HG02763 (cell line): ENCODE results near the gene SIAH3.

Source experiments
- ATAC-seq: cut with Tn5 transposase; IDR thresholded peaks from one replicate; pipeline ENCODE4 v1.9.1; 2021; ENCODE audit warnings: mild to moderate bottlenecking, moderate library complexity; ENCODE audit not compliant: unreplicated experiment

SIAH3 gene

DNA sequence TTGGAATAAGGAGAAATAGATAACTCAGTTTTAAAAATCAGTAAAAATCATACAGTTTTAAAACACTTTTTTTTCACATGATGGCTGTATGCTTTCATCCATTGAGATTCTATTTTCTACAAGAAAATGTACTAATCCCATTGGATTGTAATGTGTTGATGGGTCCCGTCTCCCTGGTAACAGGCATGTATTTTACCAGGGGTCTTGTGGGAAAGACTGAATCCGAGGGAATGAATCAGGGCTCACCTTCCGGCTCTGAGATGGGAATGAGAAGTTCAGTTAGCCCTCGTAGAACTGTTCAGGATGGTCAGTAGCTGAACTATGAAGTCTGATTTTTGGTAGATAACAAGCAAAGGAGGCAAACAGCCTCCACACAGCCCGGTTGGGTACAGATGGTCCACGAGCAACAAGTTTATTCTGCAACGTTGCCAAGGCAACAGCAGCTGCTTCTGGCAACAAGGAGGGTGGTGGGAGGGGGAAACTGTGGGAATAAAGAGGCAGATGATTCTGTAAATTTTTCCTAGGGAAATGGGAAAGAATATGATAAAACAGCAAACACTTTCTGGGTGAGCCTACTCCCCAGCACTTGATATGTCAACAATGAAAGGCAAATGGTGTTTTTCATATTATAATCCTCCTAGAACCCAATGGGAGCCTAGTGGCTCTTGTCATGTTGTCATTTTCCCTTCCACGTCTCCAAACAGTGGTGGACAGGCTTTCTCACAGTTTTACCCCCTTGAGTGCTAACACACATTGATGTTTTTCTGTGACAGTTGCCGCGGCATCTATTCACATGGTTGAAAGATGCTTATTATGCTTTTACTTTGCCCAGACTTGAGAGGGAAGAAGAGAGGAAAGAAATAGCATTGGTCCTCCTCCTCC, 12.4 kb upstream of the SIAH3 start:
- no peak for ATAC-seq

DNA sequence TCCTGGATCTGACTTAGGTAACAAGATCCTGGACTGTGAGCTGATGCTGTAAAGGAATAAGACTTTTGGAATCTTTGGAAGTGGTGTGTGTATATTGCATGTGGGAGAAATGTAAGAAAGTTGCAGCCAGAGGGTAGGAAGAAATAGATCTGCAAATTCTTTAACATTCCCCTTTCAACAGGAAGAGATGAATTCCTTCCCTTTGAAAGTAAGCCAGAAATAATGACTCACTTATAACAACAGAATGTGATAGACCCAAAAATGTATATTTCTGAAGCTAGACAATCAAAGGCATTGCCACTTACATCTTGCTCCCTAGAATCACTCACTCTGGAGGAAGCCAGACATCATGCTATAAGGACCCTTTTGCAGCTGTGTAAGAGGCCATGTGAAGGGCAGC, 9.8 kb upstream of the SIAH3 start:
- no peak for ATAC-seq

DNA sequence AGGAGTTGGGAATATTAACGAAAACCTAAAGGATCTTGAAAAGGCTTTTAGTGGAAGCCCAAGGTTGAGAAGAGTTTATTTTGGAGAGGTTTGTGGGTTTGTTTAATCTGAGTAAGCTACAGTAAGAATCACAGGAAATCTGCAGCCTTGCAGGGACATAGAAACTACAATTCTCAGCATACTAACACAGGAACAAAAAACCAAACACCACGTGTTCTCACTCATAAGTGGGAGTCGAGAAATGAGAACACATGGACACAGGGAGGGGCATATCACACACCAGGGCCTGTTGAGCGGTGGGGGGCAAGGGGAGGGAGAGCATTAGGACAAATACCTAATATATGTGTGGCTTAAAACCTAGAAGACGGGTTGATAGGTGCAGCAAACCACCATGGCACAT, 8.7 kb upstream of the SIAH3 start:
- no peak for ATAC-seq

DNA sequence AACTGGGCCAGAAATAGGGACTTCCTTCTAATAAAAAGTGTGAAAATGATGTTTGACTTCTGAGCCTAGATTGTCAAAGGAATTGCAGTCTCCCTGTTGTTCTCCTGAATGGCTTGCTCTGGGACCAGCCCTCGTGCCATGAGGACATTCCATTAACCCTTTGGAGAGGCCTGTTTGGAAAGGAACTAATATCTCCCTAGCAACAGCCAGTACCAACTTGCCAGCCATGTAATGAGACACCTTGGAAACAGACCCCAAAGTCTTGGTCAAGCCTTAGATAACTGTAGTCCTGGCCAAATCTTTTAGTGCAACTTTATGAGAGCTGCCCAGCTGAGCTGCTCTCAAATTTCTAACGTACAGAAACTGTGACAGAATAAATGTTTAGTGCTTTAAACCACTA, 8.2 kb upstream of the SIAH3 start:
- ATAC-seq: no peak

DNA sequence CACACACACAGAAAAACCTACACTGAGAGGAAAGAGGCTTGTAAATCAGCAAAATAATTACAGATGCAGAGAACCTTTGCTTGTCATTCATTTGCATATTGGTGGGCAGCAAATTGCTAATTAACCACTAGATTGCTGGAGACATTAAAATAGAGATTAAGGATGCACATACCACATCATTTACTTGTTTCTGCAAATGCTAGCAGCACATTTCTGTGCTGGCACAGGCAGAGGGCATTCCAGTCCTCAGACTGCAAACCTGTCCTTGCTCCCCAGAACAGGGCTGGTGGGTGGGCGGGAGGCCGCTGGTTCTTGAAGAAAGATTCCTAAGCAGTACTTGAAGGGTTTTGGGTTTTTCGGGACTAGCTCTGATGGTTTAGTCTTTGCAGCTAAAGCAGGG, 941 bp upstream of the SIAH3 start:
- no peak for ATAC-seq

DNA sequence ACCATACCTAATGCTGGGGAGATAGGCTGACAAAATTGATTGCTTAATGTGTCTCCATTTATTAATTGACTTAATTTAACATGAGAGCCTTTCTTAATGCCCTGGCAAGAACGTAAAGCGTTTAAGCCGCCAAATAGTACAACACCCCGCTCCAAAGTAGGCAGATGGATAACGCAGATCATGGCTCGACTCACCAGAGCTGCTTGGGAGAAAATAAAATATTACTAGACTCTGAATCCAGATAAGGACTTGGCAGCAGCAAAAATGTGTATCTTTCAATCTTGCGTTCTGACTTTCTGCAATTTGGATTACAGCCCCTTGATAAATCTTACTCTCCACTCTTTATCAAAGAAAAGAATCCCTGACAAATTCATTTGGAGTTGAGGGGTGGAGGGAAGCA, 403 bp upstream of the SIAH3 start:
- ATAC-seq: no peak

DNA sequence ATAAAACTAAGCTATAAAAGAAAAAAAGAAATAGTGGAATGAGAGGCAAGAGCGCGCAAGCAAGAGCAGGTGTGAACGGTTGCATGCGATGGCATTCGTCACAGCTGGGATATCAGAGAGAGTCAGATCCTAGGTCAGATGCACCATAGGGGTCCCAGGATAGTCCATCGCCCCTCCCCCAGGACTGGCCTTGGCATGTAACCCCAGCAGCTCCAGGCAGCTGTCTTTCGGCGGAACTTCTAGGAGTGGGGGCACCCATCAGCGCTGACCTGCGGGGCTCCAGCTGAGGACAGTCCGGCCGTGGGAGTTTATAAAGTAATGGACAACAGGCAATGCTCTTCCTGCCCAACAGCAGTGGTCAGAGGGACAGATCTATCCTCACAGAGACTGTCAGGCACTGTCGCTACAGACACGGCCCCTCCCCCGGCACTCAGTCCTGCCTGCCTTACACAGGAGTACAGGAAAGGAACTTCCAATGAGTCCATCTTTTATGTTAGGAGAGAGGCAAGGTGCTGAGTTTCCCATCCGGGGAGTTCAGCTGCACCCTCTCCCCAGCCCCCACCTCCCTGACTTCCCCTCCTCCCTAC, 1.4 kb downstream of the SIAH3 start:
- no peak for ATAC-seq

DNA sequence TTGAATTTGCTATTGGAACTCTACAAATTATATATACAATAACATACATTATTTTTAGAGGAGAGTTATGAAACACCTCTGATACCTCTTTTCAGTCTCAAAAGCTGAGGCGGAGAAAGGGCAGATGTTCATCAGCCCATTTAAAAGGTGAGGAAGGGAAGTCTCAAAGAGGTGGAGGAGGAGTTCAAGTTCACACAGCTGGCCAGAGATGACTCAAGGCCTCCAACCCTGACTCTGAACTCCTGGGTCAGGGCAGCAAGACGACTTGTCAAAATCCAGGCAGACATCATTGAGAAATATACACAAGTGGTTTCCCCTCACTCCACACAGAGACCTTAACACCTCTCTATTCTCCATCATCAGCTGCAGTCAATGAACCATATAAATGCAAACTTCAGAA, 2.1 kb downstream of the SIAH3 start:
- ATAC-seq: no peak

DNA sequence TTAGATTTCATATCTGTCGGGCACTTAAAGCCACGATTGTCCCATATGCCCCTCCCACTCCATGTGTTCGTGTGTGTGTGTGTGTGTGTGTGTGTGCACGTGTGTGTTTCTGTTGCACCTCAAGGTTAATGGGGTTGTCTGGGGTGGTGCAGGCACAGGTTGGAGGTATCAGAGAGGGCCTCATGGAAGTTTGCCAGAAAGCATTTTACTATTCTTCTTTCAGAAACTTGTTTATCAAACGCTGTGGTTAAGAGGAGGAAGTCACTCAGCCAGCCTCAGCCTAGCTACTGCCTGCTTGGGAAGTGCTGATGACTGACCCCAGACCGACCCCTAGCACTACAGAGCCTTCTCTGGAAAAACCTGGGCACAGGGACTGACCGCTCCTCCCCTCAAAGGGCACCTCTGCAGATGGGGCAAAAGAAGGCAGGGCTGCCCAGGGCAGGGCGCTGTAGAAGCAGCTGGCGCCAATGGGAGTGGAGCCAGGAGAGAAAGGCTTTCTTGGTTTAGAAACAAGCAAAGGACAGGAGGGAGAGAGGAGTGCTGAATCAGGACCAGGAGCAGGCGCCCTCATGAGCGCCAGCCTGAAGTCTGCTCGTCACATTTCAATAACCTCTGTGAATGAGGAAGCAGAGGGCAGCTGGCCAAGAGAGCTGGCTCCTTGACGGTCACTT, 3.9 kb downstream of the SIAH3 start:
- no peak for ATAC-seq

DNA sequence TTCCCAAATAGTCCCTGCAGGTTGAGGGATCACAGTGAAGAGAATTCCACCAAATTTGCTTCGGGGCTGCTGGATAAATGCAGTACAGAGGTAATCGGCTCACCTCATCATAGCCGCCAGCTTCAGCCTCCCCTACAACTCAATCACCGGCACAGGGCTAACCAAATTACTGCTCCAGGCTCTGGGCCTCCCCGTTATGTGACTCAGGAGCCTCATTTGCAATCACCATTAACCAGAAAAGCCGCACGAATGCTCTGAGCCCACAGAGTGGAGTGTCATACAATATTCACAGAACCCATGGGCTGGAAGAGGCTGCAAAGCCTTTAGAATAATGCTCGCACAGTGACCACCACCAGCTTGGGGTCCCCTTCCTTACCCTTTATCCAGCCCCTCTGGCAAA, 4.9 kb downstream of the SIAH3 start:
- no peak for ATAC-seq

DNA sequence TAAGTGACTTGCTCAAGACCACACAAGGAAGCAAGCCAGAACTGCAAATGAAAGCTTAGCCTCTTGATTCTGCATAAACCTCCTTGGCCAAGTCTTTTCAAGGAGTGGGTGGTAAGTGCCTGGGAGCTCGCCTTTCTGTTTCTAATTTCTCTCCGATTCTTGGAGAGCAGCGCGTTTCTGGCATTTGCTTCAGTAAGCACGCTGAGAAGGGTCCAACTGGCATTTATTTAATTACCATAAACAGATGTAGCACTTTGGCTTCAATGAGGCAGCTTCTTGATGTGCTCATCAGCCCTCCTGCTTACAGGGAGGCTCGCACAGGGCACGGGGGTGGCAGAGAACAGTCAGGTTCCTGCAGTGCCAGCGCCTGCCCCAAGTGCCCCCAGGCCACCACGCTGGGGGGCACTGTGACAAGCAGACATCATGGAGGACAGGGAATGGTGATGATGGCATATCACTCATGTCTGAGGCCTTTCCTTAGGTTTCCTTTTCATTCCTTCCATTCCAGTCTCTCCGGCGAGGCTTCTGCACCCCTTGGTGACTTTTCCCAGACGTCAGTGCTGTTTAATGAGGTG, 13.3 kb downstream of the SIAH3 start:
- no peak for ATAC-seq

DNA sequence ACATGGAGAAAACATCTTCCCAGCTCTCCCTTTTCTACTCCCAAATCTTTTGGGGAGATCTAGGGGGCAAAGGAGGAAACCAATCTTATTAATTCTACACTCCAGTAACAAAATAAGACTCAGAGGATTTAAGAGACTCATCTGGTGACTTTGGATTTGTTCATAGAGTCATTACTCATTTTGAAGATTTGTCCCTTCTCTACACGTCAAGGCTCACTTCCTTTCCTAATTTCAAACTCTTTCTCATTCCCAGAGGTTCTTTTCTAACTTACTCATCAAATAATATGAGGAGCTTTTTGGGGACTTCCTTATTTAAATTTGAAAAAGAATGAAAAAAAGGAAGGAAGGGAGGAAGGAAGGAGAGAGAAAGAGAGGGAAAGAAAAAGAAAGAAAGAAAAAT, 14.4 kb downstream of the SIAH3 start:
- no peak for ATAC-seq

DNA sequence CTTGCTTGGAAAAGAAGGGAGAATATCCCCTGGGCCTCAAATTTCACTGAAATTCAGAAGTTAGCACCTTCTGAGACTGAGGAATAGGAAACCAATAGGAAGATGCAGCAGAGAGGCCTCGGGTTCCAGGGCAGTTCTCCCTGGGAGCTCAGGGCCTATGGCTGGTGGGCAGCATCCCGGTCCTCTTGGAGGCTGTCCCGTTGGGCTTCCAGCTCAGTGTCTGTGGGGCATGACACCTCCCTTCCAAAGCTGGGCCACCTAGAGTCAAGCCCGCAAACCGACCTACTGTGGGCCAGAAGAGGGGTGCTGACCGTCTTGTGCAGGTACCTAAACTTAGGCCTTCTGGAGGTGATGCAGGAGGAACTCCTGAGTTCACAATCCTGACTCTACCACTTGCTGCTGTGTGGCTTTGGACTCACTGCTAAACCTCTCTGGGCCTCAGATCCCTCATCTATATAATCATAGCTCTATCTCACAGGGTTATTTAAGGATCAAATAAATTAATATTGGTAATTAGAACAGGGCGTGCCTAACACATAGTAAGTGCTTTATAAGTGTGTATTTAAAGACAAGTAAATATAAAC, 17.1 kb downstream of the SIAH3 start:
- no peak for ATAC-seq

DNA sequence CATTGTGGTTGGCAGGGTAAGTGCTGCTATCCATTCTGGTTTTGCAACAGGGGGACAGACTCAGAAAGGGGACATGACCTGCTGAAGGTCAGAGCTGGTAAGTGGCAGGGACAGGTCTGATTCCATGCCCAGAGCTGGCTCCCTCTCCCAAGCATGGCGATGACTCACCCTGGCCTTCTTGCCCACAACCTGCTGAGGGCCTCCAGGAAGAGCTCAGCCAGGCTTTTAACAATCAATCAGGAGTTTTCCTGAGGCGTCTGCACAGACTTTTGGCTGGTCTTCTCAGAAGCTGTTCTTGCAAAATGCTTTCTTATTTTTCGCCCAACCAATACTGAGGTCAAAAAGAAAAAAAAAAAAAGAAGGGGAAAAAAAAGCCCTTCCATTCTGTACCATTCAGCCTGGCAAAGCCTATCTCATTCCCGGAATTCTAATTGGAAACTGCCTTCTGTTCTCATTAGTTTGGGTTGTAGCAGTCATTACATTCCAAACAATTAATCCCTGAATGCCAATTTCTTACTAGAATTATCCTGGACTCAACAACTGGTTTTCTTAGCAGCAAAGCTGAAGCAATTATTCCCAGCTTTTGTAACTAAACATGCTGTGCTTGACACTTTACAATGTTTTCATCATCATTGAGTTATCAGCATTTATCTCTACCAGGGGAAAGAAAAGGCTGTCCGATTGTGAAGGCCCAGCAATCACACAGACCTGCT, 17.7 kb downstream of the SIAH3 start:
- ATAC-seq: no peak

DNA sequence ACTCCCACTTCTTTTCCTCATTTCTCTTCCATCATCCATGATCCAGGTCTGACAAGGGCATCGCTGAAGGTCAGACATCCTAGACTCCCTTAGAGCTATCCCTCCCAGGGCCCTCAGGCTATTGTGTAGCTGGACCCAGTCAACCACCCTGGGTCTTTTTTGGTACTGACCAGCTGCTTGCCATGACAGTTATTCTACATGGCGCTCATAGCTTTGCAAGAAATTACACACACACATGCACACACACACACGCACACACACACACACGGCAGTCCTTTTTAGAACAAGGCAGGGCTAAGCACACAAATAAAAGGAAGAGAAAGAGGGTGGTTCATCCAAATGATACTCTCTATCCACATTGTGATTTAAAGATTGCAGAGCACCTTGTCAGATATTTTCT, 18.3 kb downstream of the SIAH3 start:
- ATAC-seq: no peak

DNA sequence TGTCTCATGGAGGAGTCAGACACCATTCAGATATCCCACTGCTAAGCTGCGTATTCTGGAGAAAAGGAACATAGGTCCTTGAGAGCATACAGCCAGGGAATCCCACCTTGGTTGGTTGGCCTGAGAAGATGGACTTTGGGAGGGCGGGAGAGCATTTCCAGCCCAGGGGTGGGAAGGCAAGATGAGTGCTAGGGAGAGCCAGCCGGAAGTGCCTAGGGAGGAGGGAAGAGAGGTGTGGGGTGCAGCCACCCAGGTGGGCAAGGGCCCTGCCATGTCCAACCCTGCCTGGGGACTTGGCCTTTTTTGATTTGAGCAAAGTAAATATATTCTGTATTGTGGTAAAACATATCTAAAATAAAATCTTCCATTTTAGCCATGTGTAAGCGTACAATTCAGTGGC, 19.7 kb downstream of the SIAH3 start:
- no peak for ATAC-seq

DNA sequence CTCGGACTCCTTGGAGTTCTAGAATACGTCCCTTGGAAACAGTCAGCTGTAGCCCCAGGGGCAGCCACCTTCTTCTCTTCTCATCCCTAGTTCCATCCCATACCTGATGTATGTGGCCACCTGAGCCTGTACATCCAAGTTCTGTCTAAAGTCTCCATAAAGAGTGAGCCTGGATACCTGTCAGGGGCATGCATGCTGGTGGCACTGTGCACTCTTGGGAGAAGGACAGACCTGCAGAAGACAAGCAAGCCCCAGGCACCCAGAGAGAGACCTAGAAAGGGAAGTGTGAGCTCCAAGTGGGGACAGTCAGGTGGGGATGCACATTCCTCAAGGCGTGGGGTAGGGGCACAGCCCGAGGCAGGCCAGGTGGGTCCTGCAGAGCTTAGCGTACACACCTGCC, 21.4 kb downstream of the SIAH3 start:
- no peak for ATAC-seq

DNA sequence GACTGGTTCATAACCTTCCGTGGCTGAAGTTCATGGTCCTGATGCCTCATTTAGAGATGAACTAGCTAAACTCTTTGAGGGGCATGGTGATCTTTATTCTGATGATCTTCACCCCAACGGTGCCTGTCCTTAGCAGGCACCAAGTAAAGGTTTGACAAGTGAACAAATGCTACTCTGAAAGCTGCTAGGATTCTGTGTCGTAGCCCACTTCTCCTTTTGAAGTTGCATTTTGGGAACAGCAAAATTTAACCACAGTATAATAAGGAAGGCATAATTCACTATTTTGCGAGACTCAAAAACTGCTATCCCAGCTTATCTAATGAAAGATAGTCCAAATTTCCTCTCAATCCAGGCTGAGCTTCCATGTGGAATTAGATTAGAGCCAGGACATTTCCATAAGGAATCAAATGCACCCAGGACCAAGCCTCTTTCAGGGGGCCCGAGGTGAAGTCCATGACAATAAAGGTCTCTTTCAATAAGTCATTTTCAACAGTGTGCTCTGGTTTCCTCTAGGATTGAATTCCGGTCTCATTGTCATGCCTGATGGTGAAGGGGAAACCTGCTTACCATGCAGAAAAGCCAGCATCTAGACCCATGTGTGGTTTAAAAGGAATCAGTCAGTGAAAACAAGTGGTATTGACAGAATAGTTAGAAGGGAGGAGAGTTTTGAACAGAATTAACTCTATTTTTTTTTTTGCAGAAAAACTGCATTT, 23.1 kb downstream of the SIAH3 start:
- ATAC-seq: no peak

DNA sequence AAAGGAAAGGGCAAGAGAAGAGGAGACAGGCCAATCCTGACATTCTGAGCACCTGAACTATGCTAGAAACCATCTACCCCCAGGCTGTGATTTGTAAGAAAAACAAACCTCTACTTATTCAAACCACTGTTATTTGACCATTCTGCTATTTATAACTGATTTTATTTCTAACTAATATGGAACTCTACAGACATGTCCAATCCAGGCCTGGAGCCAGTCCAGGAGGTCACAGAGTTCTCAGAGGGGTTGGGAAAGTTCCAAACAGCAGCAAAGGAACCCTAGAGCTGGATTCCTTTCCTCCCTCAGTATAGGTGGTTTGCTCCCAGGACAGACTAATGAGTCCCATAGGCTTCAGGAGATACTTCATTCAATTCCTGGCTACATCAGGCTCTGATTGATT, 24.2 kb downstream of the SIAH3 start:
- ATAC-seq: no peak

DNA sequence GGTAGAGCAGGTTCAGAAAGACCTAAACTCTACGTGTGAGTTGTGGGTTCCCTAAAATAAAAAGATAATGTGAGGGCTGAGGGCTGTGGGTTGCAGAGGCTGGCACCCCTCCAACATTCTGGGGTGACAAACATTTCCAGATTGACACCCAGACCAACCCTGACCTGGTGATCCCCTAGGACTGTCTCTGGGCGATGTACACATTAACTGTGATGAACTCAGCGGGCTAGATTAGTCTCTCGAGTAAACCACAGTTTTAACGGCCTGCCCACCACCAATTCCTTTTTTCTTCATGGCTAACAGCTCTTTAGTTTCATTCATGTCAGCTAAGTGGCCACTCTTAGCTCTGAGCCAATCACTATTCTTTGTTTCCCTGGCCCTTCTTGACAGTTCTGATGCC, 24.8 kb downstream of the SIAH3 start:
- ATAC-seq: no peak

DNA sequence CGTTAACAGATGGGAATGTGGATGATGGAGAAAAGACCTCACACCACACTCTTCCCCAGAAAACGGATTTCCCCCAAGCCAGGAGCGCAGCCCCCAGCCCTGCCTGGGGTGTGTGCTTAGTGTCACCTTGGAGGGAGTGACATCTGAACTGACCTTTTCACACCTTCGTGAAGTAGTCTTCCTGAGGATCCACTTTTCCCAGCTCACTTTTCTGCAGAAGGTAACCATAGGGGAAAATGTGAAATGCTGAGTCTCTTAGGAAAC, 26.2 kb downstream of the SIAH3 start:
- no peak for ATAC-seq
